Endometrial microvascular endothelial cells (primary cell): ENCODE results near the gene SPIN2B. TPM values are rescaled to one million over a fixed set of nuclear protein-coding genes. Genes with fewer than 3 reads are reported as not detected.
"Not testable (repeated sequence)": the region's sequence is repeated elsewhere in the genome, so short reads cannot be mapped to it uniquely, and the experiment has no call there.

Experiments used
- in situ Hi-C: cut with HindIII; loops from 2 replicates; pipeline ENCODE4 v1.10.0; 2017; ENCODE audit warnings: low sequenced_read_pairs, low pct_unique_long_range_greater_than_20kb; ENCODE audit errors: inconsistent ontology term
- total RNA-seq: library from RNA; depleted of rRNA; stranded (reverse); fragments of >200 nt; gene quantifications from one replicate; pipeline ENCODE4 v1.2.3, GENCODE V29; 2015; ENCODE audit errors: inconsistent ontology term

The SPIN2B gene
- total RNA-seq = 9.0 TPM

GRCh38 chrX:57121162-57121755, at the start of gene SPIN2B:
SPIN2B (minus strand) TSS chrX:57121548.
- in situ Hi-C loops = no loop called here

GRCh38 chrX:57156397-57157049, 35.2 kb upstream of the SPIN2B start:
- in situ Hi-C loops = no loop called here

- in situ Hi-C loops = no loop called here
These were observed 33.8 kb upstream of the SPIN2B start for GRCh38 chrX:57155171-57155570.

DNA sequence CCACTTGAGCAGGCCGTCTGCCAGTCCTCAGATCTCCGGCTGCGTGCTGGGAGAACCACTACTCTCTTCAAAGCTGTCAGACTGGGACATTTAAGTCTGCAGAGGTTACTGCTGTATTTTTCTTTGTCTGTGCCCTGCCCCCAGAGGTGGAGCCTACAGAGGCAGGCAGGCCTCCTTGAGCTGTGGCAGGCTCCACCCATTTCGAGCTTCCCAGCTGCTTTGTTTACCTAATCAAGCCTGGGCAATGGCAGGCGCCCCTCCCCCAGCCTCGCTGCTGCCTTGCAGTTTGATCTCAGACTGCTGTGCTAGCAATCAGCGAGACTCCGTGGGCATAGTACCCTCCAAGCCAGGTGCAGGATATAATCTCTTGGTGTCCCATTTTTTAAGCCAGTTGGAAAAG, 30.9 kb upstream of the SPIN2B start:
- in situ Hi-C loops = not testable (repeated sequence)

- in situ Hi-C loops = no loop called here
These were observed 17.3 kb upstream of the SPIN2B start for GRCh38 chrX:57138674-57139073.

GRCh38 chrX:57137501-57137900, 16.2 kb upstream of the SPIN2B start:
- in situ Hi-C loops = no loop called here

DNA sequence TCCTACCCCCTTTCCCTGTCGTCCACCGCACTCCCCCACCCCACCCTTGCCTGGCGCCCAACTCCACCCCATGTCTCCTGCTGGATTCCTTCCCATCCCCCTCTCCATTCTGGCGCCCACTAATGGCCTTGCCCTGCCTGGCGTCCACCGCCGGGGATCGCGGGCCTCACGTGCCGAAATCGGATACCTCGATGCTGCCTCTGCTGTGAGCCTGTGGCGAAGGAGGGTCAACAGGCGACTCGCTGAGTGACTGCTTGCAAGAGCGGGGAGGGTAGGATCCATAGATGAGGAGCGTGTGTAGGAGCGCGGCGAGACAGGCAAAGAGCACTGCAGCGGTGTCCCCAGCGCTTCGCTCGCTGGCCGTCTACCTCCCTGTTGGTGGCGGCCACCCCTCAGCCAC, 15.7 kb upstream of the SPIN2B start, which contains the start of gene SPIN2A:
SPIN2A (minus strand) TSS at position 325 of the 400 bp plus-strand sequence. CDS start 800 bp downstream, outside the sequence.
- in situ Hi-C loops = not testable (repeated sequence)

GRCh38 chrX:57136589-57136988, 15.2 kb upstream of the SPIN2B start:
- in situ Hi-C loops = not testable (repeated sequence)

GRCh38 chrX:57135287-57135686, 13.9 kb upstream of the SPIN2B start:
- in situ Hi-C loops = no loop called here

DNA sequence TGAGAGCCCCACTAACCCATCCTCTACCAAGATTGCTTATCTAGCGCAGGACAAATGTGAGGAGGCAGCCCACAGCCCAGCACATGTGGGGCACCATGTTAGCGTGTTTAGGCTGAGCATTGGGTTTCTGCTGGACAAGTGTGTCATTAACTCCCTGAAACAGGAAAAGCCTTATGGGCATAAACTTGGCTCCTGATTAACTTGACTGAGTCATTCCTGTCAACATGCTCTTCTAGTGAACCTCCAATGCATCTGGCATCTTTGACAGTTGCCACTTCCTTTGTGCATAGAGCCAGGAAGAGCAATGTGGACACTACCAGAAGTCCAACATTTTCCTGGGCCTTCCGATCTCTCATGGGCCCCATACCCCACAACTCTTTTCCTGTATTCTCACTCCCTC, 13.4 kb upstream of the SPIN2B start:
- in situ Hi-C loops = no loop called here

DNA sequence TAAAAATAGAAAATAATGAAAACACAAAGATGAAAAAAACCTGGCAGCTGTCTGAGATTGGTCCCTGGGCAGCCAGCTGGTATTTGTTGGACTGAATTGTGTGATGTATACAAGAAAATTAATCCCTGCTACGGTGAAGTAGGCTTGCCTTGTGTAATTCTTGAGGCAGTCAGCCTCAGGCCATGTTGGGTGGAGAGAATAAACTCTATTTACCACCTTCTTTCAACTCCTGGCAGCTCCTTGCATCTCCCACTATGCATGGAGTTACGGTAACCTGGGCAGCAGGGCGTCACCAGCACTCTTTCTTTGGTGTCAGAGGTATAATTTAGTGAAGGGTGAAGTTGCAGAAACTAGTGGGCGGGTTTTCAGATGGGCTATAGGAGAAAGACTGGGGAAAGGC, 12.4 kb upstream of the SPIN2B start:
- in situ Hi-C loops = no loop called here

DNA sequence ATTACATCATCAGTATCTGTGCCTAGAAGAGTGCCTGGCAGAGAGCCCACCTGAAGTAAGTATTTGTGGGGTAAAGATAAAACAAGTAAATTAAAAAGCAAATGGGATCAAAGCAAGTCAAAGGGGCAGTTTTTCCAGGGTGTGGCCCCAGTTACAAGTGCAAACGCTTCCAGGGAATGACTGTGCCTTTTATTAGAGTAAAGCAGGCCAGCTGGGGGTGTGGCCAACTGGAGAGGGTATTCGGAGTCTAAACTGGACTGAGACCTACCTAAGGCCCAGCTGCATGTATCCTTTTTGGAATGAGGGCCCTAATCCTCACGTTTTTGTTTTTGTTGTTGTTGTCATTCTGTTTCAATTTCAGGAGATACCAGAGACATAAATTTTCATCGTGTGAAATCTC, 11.9 kb upstream of the SPIN2B start:
- in situ Hi-C loops = not testable (repeated sequence)

GRCh38 chrX:57132046-57132445, 10.7 kb upstream of the SPIN2B start:
- in situ Hi-C loops = no loop called here

- in situ Hi-C loops = no loop called here
These were observed 468 bp upstream of the SPIN2B start for GRCh38 chrX:57121816-57122215.

- in situ Hi-C loops = not testable (repeated sequence)
These were observed 658 bp downstream of the SPIN2B start for GRCh38 chrX:57120619-57121161.

DNA sequence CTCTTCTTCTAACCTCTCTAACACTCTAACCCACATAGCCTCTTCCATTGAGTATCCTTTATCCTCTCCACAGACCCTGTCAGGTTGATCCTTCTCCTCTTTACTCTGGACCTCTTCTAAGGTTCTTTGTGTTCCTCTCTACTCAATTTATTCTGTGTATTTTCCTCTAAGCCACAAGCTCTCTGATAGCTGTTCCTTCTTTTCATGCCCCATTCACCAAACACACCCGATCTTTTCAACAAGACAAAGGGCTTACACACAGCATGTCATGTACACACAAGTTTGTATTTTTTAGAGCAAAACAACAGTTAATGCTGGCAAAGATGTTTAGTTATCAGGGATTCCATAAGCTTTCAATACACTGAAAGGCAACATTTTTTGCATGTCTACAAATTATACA, 1.9 kb downstream of the SPIN2B start:
- in situ Hi-C loops = no loop called here

- in situ Hi-C loops = not testable (repeated sequence)
These were observed 3.8 kb downstream of the SPIN2B start for GRCh38 chrX:57117566-57117965.

GRCh38 chrX:57104921-57105398, 16.4 kb downstream of the SPIN2B start:
- in situ Hi-C loops = no loop called here

- in situ Hi-C loops = no loop called here
These were observed 16.9 kb downstream of the SPIN2B start for GRCh38 chrX:57104406-57104805.

- in situ Hi-C loops = no loop called here
These were observed 17.9 kb downstream of the SPIN2B start for GRCh38 chrX:57103489-57103888.
